GM10266 (cell line): ENCODE results near the gene SELE.

Source experiments
- DNase-seq: peaks from one replicate; pipeline ENCODE4 v3.0.0; 2012; ENCODE audit errors: extremely low spot score
- CTCF ChIP-seq: IDR thresholded peaks from 2 replicates; pipeline ENCODE4 v1.5.1; 2012; ENCODE audit warnings: mild to moderate bottlenecking, low read depth; ENCODE audit not compliant: control insufficient read depth, insufficient read depth; ENCODE audit errors: missing control alignments

SELE gene

GRCh38 chr1:169707912-169708604 lies 25.8 kb downstream of the SELE start:
- TF ChIP-seq CTCF, result no peak
- no peak for DNase-seq

- no peak for TF ChIP-seq CTCF
- DNase-seq, result no peak
Measured at GRCh38 chr1:169704797-169705196, 29.1 kb downstream of the SELE start.

- no peak for DNase-seq
- no peak for TF ChIP-seq CTCF
Measured at GRCh38 chr1:169701261-169702005, 32.4 kb downstream of the SELE start.

- DNase-seq, result no peak
- TF ChIP-seq CTCF, result no peak
Measured at GRCh38 chr1:169699707-169700106, 34.2 kb downstream of the SELE start.

- no peak for TF ChIP-seq CTCF
- DNase-seq, result no peak
Measured at GRCh38 chr1:169698976-169699375, 34.9 kb downstream of the SELE start.

- no peak for DNase-seq
- no peak for TF ChIP-seq CTCF
Measured at GRCh38 chr1:169697755-169698154, 36.1 kb downstream of the SELE start.

GRCh38 chr1:169696273-169697100 lies 37.4 kb downstream of the SELE start:
- DNase-seq, result no peak
- no peak for TF ChIP-seq CTCF
